SHP77 treated with DMSO at 0.1 percent for 48 hours (cell line): ENCODE measurements around the gene GRB10.

Experiments used
- DNase-seq: peaks from one replicate; lab custom pipeline; 2025; lab: John Stamatoyannopoulos, UW

The GRB10 gene

GRCh38 chr7:50688226-50688590 is 94.5 kb downstream of the GRB10 start:
- DNase-seq, result no peak

GRCh38 chr7:50687575-50688225 is 95.0 kb downstream of the GRB10 start:
- no peak for DNase-seq

- no peak for DNase-seq
Observed at GRCh38 chr7:50687096-50687495, 95.6 kb downstream of the GRB10 start.

GRCh38 chr7:50685135-50686065 is 97.3 kb downstream of the GRB10 start:
- DNase-seq, result no peak

GRCh38 chr7:50684713-50685075 is 98.0 kb downstream of the GRB10 start:
- DNase-seq, result no peak

- no peak for DNase-seq
Observed at GRCh38 chr7:50684011-50684712, 98.5 kb downstream of the GRB10 start.

GRCh38 chr7:50682573-50682972 is 100.1 kb downstream of the GRB10 start:
- no peak for DNase-seq

- no peak for DNase-seq
Observed at GRCh38 chr7:50682079-50682478, 100.6 kb downstream of the GRB10 start.

GRCh38 chr7:50681432-50682045 is 101.2 kb downstream of the GRB10 start:
- no peak for DNase-seq

GRCh38 chr7:50679218-50680007 is 103.3 kb downstream of the GRB10 start:
- DNase-seq, result peak; percentile 75

- DNase-seq, result no peak
Observed at GRCh38 chr7:50678586-50678985, 104.1 kb downstream of the GRB10 start.

- DNase-seq, result no peak
Observed at GRCh38 chr7:50677638-50677996, 105.1 kb downstream of the GRB10 start.

GRCh38 chr7:50676740-50677637 is 105.7 kb downstream of the GRB10 start:
- no peak for DNase-seq

GRCh38 chr7:50676079-50676478 is 106.6 kb downstream of the GRB10 start:
- DNase-seq, result no peak

GRCh38 chr7:50674896-50675835 is 107.5 kb downstream of the GRB10 start:
- DNase-seq, result no peak

GRCh38 chr7:50674299-50674698 is 108.4 kb downstream of the GRB10 start:
- DNase-seq, result no peak

- DNase-seq, result no peak
Observed at GRCh38 chr7:50673096-50673495, 109.6 kb downstream of the GRB10 start.

- DNase-seq, result no peak
Observed at GRCh38 chr7:50672045-50672444, 110.7 kb downstream of the GRB10 start.

- no peak for DNase-seq
Observed at GRCh38 chr7:50671386-50671785, 111.3 kb downstream of the GRB10 start.
